WTC11 (cell line): ENCODE data around the gene B3GLCT. TPM values are rescaled to one million over a fixed set of nuclear protein-coding genes. Genes with fewer than 3 reads are reported as not detected.

Source experiments
- ATAC-seq: fragments of 200-7000 bp; cut with Tn5 transposase; 2 replicates; pipeline ENCODE4 v1.10.0; 2021; ENCODE audit warnings: mild to moderate bottlenecking, moderate library complexity
- CTCF ChIA-PET: fragments of 300-600 bp; sonication (Branson Sonifier 250); formaldehyde crosslinking; loops from one replicate; lab custom pipeline; 2021; ENCODE audit warnings: antibody characterized with exemption; lab: Charles Lee
- POLR2A ChIA-PET: fragments of 350-600 bp; sonication (Branson Sonifier 250); formaldehyde crosslinking; loops from one replicate; lab custom pipeline; 2021; ENCODE audit warnings: antibody characterized with exemption; lab: Charles Lee
- DNase-seq: peaks from one replicate; pipeline ENCODE4 v3.0.0; 2021; ENCODE audit warnings: low spot score
- H3K27ac Mint-ChIP-seq: 2 replicates; pipeline ENCODE4 v1.8.0; 2021; ENCODE audit warnings: mixed read lengths
- H3K27me3 Mint-ChIP-seq: 2 replicates; pipeline ENCODE4 v1.8.0; 2021; ENCODE audit warnings: low read depth, mild to moderate bottlenecking, moderate library complexity, mixed read lengths
- H3K36me3 Mint-ChIP-seq: 2 replicates; pipeline ENCODE4 v1.8.0; 2021; ENCODE audit warnings: mixed read lengths
- H3K4me1 Mint-ChIP-seq: 2 replicates; pipeline ENCODE4 v1.8.0; 2022; ENCODE audit warnings: mixed read lengths
- H3K4me3 Mint-ChIP-seq: 2 replicates; pipeline ENCODE4 v1.8.0; 2021; ENCODE audit warnings: mild to moderate bottlenecking, moderate library complexity, mixed read lengths
- H3K9me3 Mint-ChIP-seq: 2 replicates; pipeline ENCODE4 v1.8.0; 2021; ENCODE audit warnings: mixed read lengths
- ATF1 ChIP-seq: sonication (generic); formaldehyde crosslinking; IDR thresholded peaks from 2 replicates; pipeline ENCODE4 v1.8.1; 2023; ENCODE audit warnings: mild to moderate bottlenecking, moderate library complexity, missing genetic modification reagents
- CBFB ChIP-seq: sonication (generic); formaldehyde crosslinking; IDR thresholded peaks from 2 replicates; pipeline ENCODE4 v1.8.1; 2022; ENCODE audit warnings: mild to moderate bottlenecking, low read depth, missing genetic modification reagents
- CREM ChIP-seq: sonication (generic); formaldehyde crosslinking; IDR thresholded peaks from 2 replicates; pipeline ENCODE4 v1.8.1; 2022; ENCODE audit warnings: mild to moderate bottlenecking, missing genetic modification reagents, moderate library complexity
- EMX1 ChIP-seq: fragments of 250-450 bp; sonication (Bioruptor Pico); IDR thresholded peaks from 2 replicates; pipeline ENCODE4 v1.8.0; 2021; ENCODE audit warnings: mild to moderate bottlenecking
- ERG ChIP-seq: fragments of 250-450 bp; sonication (Bioruptor Pico); IDR thresholded peaks from 2 replicates; pipeline ENCODE4 v1.8.0; 2021; ENCODE audit warnings: mild to moderate bottlenecking
- ESRRA ChIP-seq: sonication (generic); formaldehyde crosslinking; IDR thresholded peaks from 2 replicates; pipeline ENCODE4 v1.8.1; 2022; ENCODE audit warnings: mild to moderate bottlenecking, missing genetic modification reagents, borderline replicate concordance
- FOXJ3 ChIP-seq: sonication (generic); formaldehyde crosslinking; IDR thresholded peaks from 2 replicates; pipeline ENCODE4 v1.9.0; 2021; ENCODE audit warnings: missing genetic modification reagents, mild to moderate bottlenecking, borderline replicate concordance
- GTF2I ChIP-seq: fragments of 250-450 bp; sonication (Bioruptor Pico); conservative IDR thresholded peaks from 2 replicates; pipeline ENCODE4 v1.4.0; 2021; ENCODE audit warnings: mild to moderate bottlenecking
- HMGA2 ChIP-seq: fragments of 250-450 bp; sonication (Bioruptor Pico); IDR thresholded peaks from 2 replicates; pipeline ENCODE4 v1.4.0; 2021; ENCODE audit warnings: mild to moderate bottlenecking, moderate library complexity
- JUN ChIP-seq: sonication (generic); formaldehyde crosslinking; IDR thresholded peaks from 2 replicates; pipeline ENCODE4 v1.8.0; 2023; ENCODE audit warnings: mild to moderate bottlenecking, missing genetic modification reagents
- MXD4 ChIP-seq: fragments of 250-450 bp; sonication (Bioruptor Pico); IDR thresholded peaks from 2 replicates; pipeline ENCODE4 v1.8.0; 2021; ENCODE audit warnings: mild to moderate bottlenecking, moderate library complexity, borderline replicate concordance
- MYBL2 ChIP-seq: sonication (generic); formaldehyde crosslinking; IDR thresholded peaks from 2 replicates; pipeline ENCODE4 v1.8.1; 2023; ENCODE audit warnings: mild to moderate bottlenecking, moderate library complexity, missing genetic modification reagents
- NFATC4 ChIP-seq: fragments of 250-450 bp; sonication (Bioruptor Pico); IDR thresholded peaks from 2 replicates; pipeline ENCODE4 v1.9.0; 2021; ENCODE audit warnings: mild to moderate bottlenecking
- NFYB ChIP-seq: sonication (generic); formaldehyde crosslinking; conservative IDR thresholded peaks from 2 replicates; pipeline ENCODE4 v1.8.0; 2022; ENCODE audit warnings: low read depth, missing genetic modification reagents
- NR3C1 ChIP-seq: sonication (generic); formaldehyde crosslinking; conservative IDR thresholded peaks from 2 replicates; pipeline ENCODE4 v1.8.1; 2023; ENCODE audit warnings: low read depth, mild to moderate bottlenecking, missing genetic modification reagents
- PREB ChIP-seq: sonication (generic); formaldehyde crosslinking; IDR thresholded peaks from 2 replicates; pipeline ENCODE4 v1.8.1; 2022; ENCODE audit warnings: mild to moderate bottlenecking, missing genetic modification reagents, moderate library complexity, borderline replicate concordance
- RELA ChIP-seq: sonication (generic); formaldehyde crosslinking; IDR thresholded peaks from 2 replicates; pipeline ENCODE4 v1.8.1; 2022; ENCODE audit warnings: missing genetic modification reagents, mild to moderate bottlenecking, borderline replicate concordance
- SMAD4 ChIP-seq: sonication (generic); formaldehyde crosslinking; IDR thresholded peaks from 2 replicates; pipeline ENCODE4 v1.8.0; 2022; ENCODE audit warnings: mild to moderate bottlenecking, missing genetic modification reagents
- TCF7 ChIP-seq: sonication (generic); formaldehyde crosslinking; IDR thresholded peaks from 2 replicates; pipeline ENCODE4 v1.8.0; 2022; ENCODE audit warnings: mild to moderate bottlenecking, low read depth, missing genetic modification reagents, moderate library complexity
- TEAD4 ChIP-seq: sonication (generic); formaldehyde crosslinking; IDR thresholded peaks from 2 replicates; pipeline ENCODE4 v1.8.0; 2022; ENCODE audit warnings: mild to moderate bottlenecking, missing genetic modification reagents
- ZNF263 ChIP-seq: sonication (generic); formaldehyde crosslinking; IDR thresholded peaks from 2 replicates; pipeline ENCODE4 v1.8.1; 2022; ENCODE audit warnings: low read depth, mild to moderate bottlenecking, moderate library complexity, missing genetic modification reagents
- ZNF317 ChIP-seq: sonication (generic); formaldehyde crosslinking; IDR thresholded peaks from 2 replicates; pipeline ENCODE4 v1.8.1; 2023; ENCODE audit warnings: low read depth, mild to moderate bottlenecking, moderate library complexity, missing genetic modification reagents, borderline replicate concordance
- ZNF396 ChIP-seq: fragments of 250-450 bp; sonication (Bioruptor Pico); IDR thresholded peaks from 2 replicates; pipeline ENCODE4 v1.8.0; 2021; ENCODE audit warnings: mild to moderate bottlenecking, moderate library complexity, borderline replicate concordance
- ZNF416 ChIP-seq: fragments of 250-450 bp; sonication (Bioruptor Pico); IDR thresholded peaks from 2 replicates; pipeline ENCODE4 v1.9.0; 2021; ENCODE audit warnings: mild to moderate bottlenecking, inconsistent platforms
- ZNF532 ChIP-seq: fragments of 250-450 bp; sonication (Bioruptor Pico); IDR thresholded peaks from 2 replicates; pipeline ENCODE4 v1.9.0; 2021; ENCODE audit warnings: mild to moderate bottlenecking, borderline replicate concordance
- total RNA-seq: library from RNA; stranded (reverse); gene quantifications from 3 replicates; pipeline ENCODE4 v1.2.3, GENCODE V29; 2021
- TF ChIP-seq, protein P1 (sequence below): sonication (generic); formaldehyde crosslinking; IDR thresholded peaks from 2 replicates; pipeline ENCODE4 v1.8.1; 2023; ENCODE audit warnings: mild to moderate bottlenecking, missing genetic modification reagents, moderate library complexity
- TF ChIP-seq, protein P2 (sequence below): sonication (generic); formaldehyde crosslinking; conservative IDR thresholded peaks from 2 replicates; pipeline ENCODE4 v1.8.1; 2022; ENCODE audit warnings: mild to moderate bottlenecking, missing genetic modification reagents

Gene B3GLCT
- total RNA-seq, 1 experiment from 2014 or later = 2.4 TPM

DNA sequence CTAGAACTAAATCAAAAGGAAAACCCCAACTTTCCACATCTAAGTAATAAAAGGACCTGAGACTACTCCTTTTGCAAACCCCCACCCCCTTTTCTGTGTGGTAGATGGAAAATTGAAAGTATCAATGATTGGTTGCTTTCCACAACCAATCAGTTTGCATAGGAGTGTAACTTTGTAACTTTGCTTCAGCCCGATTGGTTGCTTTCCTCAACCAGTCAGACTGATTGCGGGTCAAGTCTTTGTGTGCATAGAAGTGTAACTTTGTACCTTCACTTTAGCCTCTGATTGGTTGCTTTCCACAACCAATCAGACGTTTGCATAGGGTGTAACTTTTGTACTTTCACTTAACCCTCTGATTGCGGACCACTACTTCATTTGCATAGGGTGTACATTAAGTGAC, 8.0 kb upstream of the B3GLCT start:
- no peak for ATAC-seq
- POLR2A ChIA-PET = no interaction called here
- TF ChIP-seq ERG (CRISPR knock-in tag) = no peak
- TF ChIP-seq MXD4 (CRISPR knock-in tag) = no peak
- TF ChIP-seq NFYB (CRISPR knock-in tag) = no peak
- no peak for TF ChIP-seq ZNF532 (CRISPR knock-in tag)
- TF ChIP-seq HMGA2 = no peak
- no peak for TF ChIP-seq CBFB (CRISPR knock-in tag)
- no peak for TF ChIP-seq ZNF263 (CRISPR knock-in tag)
- TF ChIP-seq ZNF317 (CRISPR knock-in tag) = no peak
- TF ChIP-seq EMX1 (CRISPR knock-in tag) = no peak
- TF ChIP-seq ATF1 (CRISPR knock-in tag) = no peak
- TF ChIP-seq, all 79 proteins: peak for 0
- H3K9me3 Mint-ChIP-seq = peaks cover 25% of the 10 kb centered on the region
- peaks cover 2% of the 10 kb centered on the region; the same call in 1 of the 2 replicates for H3K4me1 Mint-ChIP-seq
- no peaks in the 10 kb centered on the region for H3K36me3 Mint-ChIP-seq
- no peak overlapping the region for H3K4me3 Mint-ChIP-seq
- no peak overlapping the region for H3K27ac Mint-ChIP-seq
- DNase-seq = no peak
- CTCF ChIA-PET = no interaction called here
- H3K27me3 Mint-ChIP-seq = peaks cover 7% of the 10 kb centered on the region; the same call in 1 of the 2 replicates

GRCh38 chr13:31192306-31192705, 7.5 kb upstream of the B3GLCT start:
- H3K27me3 Mint-ChIP-seq = peaks cover 7% of the 10 kb centered on the region; the same call in 1 of the 2 replicates
- TF ChIP-seq RELA = no peak
- H3K4me1 Mint-ChIP-seq = peaks cover 6% of the 10 kb centered on the region
- no peak for DNase-seq
- H3K4me3 Mint-ChIP-seq = no peak overlapping the region
- ATAC-seq = no peak
- ChIA-PET POLR2A (no interaction called here), CTCF (no interaction called here)
- no peaks in the 10 kb centered on the region for H3K36me3 Mint-ChIP-seq
- peaks cover 24% of the 10 kb centered on the region for H3K9me3 Mint-ChIP-seq
- H3K27ac Mint-ChIP-seq = no peak overlapping the region

DNA sequence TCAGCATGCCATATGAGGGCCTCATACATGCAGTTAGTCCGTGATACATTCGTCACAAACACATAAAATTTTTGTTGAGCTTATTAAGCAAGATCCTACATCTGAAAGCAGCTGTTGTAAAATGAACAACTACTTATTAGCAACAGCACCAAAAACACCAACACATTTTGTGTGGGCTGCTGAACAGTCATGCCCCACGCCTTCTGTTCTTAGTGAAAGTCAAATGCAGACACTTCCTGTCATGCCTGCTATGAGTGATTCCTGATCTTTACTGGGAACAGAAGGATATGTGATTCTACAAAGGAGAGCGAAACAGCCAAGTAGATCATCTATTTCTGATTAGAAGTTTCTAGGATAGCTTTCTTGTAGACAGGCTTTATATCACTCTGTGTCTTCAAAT, 4.2 kb upstream of the B3GLCT start:
- peaks cover 19% of the 10 kb centered on the region for H3K4me1 Mint-ChIP-seq
- ATAC-seq = no peak
- ChIA-PET POLR2A (no interaction called here), CTCF (no interaction called here)
- H3K27ac Mint-ChIP-seq = no peak overlapping the region
- H3K27me3 Mint-ChIP-seq = peaks cover 6% of the 10 kb centered on the region; the same call in 1 of the 2 replicates
- peaks cover 6% of the 10 kb centered on the region for H3K9me3 Mint-ChIP-seq
- DNase-seq = no peak
- no peak overlapping the region for H3K4me3 Mint-ChIP-seq
- no peaks in the 10 kb centered on the region for H3K36me3 Mint-ChIP-seq
- no peak for TF ChIP-seq SMAD4 (CRISPR knock-in tag)
- TF ChIP-seq NFYB (CRISPR knock-in tag) = no peak
- no peak for TF ChIP-seq TCF7 (CRISPR knock-in tag)
- TF ChIP-seq ZNF396 (CRISPR knock-in tag) = no peak
- TF ChIP-seq JUN = no peak
- no peak for TF ChIP-seq ESRRA (CRISPR knock-in tag)
- TF ChIP-seq PREB = no peak
- no peak for TF ChIP-seq ZNF416 (CRISPR knock-in tag)
- TF ChIP-seq, protein P1, sequence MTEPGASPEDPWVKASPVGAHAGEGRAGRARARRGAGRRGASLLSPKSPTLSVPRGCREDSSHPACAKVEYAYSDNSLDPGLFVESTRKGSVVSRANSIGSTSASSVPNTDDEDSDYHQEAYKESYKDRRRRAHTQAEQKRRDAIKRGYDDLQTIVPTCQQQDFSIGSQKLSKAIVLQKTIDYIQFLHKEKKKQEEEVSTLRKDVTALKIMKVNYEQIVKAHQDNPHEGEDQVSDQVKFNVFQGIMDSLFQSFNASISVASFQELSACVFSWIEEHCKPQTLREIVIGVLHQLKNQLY (CRISPR knock-in tag) = no peak
- no peak for TF ChIP-seq TEAD4 (CRISPR knock-in tag)
- no peak for TF ChIP-seq GTF2I (CRISPR knock-in tag)
- TF ChIP-seq, protein P2, sequence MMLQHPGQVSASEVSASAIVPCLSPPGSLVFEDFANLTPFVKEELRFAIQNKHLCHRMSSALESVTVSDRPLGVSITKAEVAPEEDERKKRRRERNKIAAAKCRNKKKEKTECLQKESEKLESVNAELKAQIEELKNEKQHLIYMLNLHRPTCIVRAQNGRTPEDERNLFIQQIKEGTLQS (CRISPR knock-in tag) = no peak
- TF ChIP-seq NFATC4 = no peak
- no peak for TF ChIP-seq RELA
- TF ChIP-seq NR3C1 = no peak
- no peak for TF ChIP-seq CREM (CRISPR knock-in tag)
- TF ChIP-seq MYBL2 (CRISPR knock-in tag) = no peak
- TF ChIP-seq FOXJ3 (CRISPR knock-in tag) = no peak
